ENCODE data around the gene SEMA3D. TPM values are rescaled to one million over a fixed set of nuclear protein-coding genes. Genes with fewer than 3 reads are reported as not detected.
A peak's percentile ranks its signal among the peaks of the same experiment; 100 is the strongest.

The SEMA3D gene
- total RNA-seq, 8 experiments from 2014 or later: 0.66 to 14.6 (median 3.0) TPM

GRCh38 chr7:85150624-85151023 is 36.2 kb downstream of the SEMA3D start:
- Histone ChIP-seq H3K4me1 (replicated peaks in 1 of 2) (no peaks in the 10 kb centered on the region), H3K27ac (no peak overlapping the region), H3K4me3 (no peak overlapping the region)
- 80 to 100% (median 100%) methylated on average over 1 of the region's 1 CpG; no CpG with 5 or more reads in 1 of the 10 experiments for WGBS, 10 experiments
- in situ Hi-C loops (cut with MboI; ENCODE audit: low pct_unique_long_range_greater_than_20kb in 2 of 9, low sequenced_read_pairs in 9 of 9, unreplicated experiment in 9 of 9): loop anchor here in 1 of 9 experiments (25.0 kb wide), 1 partner anchor 88 kb away; no protein-coding TSS in a partner anchor
- no peak for ATAC-seq (replicated peaks in 6 of 8)

- Histone ChIP-seq H3K4me1 (replicated peaks in 1 of 2) (no peaks in the 10 kb centered on the region), H3K27ac (no peak overlapping the region), H3K4me3 (no peak overlapping the region)
- WGBS, 10 experiments: 0 to 100% (median 86%) methylated on average over 1 of the region's 1 CpG; no CpG with 5 or more reads in 1 of the 10 experiments
- in situ Hi-C loops (cut with MboI; ENCODE audit: low pct_unique_long_range_greater_than_20kb in 2 of 9, low sequenced_read_pairs in 9 of 9, unreplicated experiment in 9 of 9): no loop called here
- ATAC-seq (replicated peaks in 6 of 8): no peak
These were observed 42.1 kb downstream of the SEMA3D start for GRCh38 chr7:85144771-85145170.

GRCh38 chr7:85135977-85136376 is 50.9 kb downstream of the SEMA3D start:
- in situ Hi-C loops (cut with MboI; ENCODE audit: low pct_unique_long_range_greater_than_20kb in 2 of 9, low sequenced_read_pairs in 9 of 9, unreplicated experiment in 9 of 9): no loop called here
- Histone ChIP-seq H3K27ac (no peak overlapping the region), H3K4me3 (no peak overlapping the region), H3K4me1 (replicated peaks in 1 of 2) (no peaks in the 10 kb centered on the region)
- no peak for ATAC-seq (replicated peaks in 6 of 8)
- WGBS, 10 experiments: 0 to 100% (median 69%) methylated on average over 1 to 2 of the region's 2 CpGs

GRCh38 chr7:85133560-85133959 is 53.3 kb downstream of the SEMA3D start:
- WGBS, 10 experiments: 70 to 100% (median 90%) methylated on average over 1 of the region's 1 CpG; no CpG with 5 or more reads in 4 of the 10 experiments

GRCh38 chr7:85133006-85133405 is 53.9 kb downstream of the SEMA3D start:
- ATAC-seq (replicated peaks in 6 of 8): no peak
- Histone ChIP-seq H3K4me3 (no peak overlapping the region), H3K27ac (no peak overlapping the region), H3K4me1 (replicated peaks in 1 of 2) (no peaks in the 10 kb centered on the region)
- WGBS, 10 experiments: 88 to 100% (median 100%) methylated on average over 1 to 2 of the region's 2 CpGs; no CpG with 5 or more reads in 1 of the 10 experiments
- in situ Hi-C loops (cut with MboI; ENCODE audit: low pct_unique_long_range_greater_than_20kb in 2 of 9, low sequenced_read_pairs in 9 of 9, unreplicated experiment in 9 of 9): no loop called here

More at GRCh38 chr7:85133560-85133959, 53.3 kb downstream of the SEMA3D start:
- no peak for ATAC-seq (replicated peaks in 6 of 8)
- H3K27ac ChIP-seq: no peak overlapping the region
- in situ Hi-C loops (cut with MboI; ENCODE audit: low pct_unique_long_range_greater_than_20kb in 2 of 9, low sequenced_read_pairs in 9 of 9, unreplicated experiment in 9 of 9): no loop called here
- H3K4me1 ChIP-seq (replicated peaks in 1 of 2): no peaks in the 10 kb centered on the region
- no peak overlapping the region for H3K4me3 ChIP-seq

GRCh38 chr7:85130702-85131101 is 56.2 kb downstream of the SEMA3D start:
- Histone ChIP-seq H3K27ac (no peak overlapping the region), H3K4me1 (replicated peaks in 1 of 2) (peaks cover 0 to 5% of the 10 kb centered on the region in 2 donors), H3K4me3 (no peak overlapping the region)
- WGBS, 10 experiments: 82 to 100% (median 91%) methylated on average over 1 to 4 of the region's 4 CpGs; no CpG with 5 or more reads in 2 of the 10 experiments
- in situ Hi-C loops (cut with MboI; ENCODE audit: low pct_unique_long_range_greater_than_20kb in 2 of 9, low sequenced_read_pairs in 9 of 9, unreplicated experiment in 9 of 9): no loop called here
- no peak for ATAC-seq (replicated peaks in 6 of 8)

GRCh38 chr7:85126383-85126782 is 60.5 kb downstream of the SEMA3D start:
- Histone ChIP-seq H3K27ac (no peak overlapping the region), H3K4me1 (replicated peaks in 1 of 2) (peaks cover 0 to 5% of the 10 kb centered on the region in 2 donors), H3K4me3 (no peak overlapping the region)
- in situ Hi-C loops (cut with MboI; ENCODE audit: low pct_unique_long_range_greater_than_20kb in 2 of 9, low sequenced_read_pairs in 9 of 9, unreplicated experiment in 9 of 9): no loop called here
- WGBS, 10 experiments: 45 to 74% (median 50%) methylated on average over 2 of the region's 2 CpGs; no CpG with 5 or more reads in 7 of the 10 experiments
- ATAC-seq (replicated peaks in 6 of 8): no peak

- in situ Hi-C loops (cut with MboI; ENCODE audit: low pct_unique_long_range_greater_than_20kb in 2 of 9, low sequenced_read_pairs in 9 of 9, unreplicated experiment in 9 of 9): no loop called here
- no peak overlapping the region for H3K4me3 ChIP-seq
- H3K4me1 ChIP-seq (replicated peaks in 1 of 2): peaks cover 0 to 5% of the 10 kb centered on the region in 2 donors
- ATAC-seq (replicated peaks in 6 of 8): peak in 3 of 8 experiments; percentile 71 to 92 (median 83)
- no peak overlapping the region for H3K27ac ChIP-seq
- WGBS, 10 experiments: 0 to 86% (median 41%) methylated on average over 1 to 2 of the region's 2 CpGs; no CpG with 5 or more reads in 6 of the 10 experiments
These were observed 61.2 kb downstream of the SEMA3D start for GRCh38 chr7:85125651-85126131.

- Histone ChIP-seq H3K4me1 (replicated peaks in 1 of 2) (peaks cover 0 to 5% of the 10 kb centered on the region in 2 donors), H3K4me3 (no peak overlapping the region), H3K27ac (no peak overlapping the region)
- peak in 2 of 8 experiments; percentile 45 to 64 for ATAC-seq (replicated peaks in 6 of 8)
- 20 to 100% (median 72%) methylated on average over 1 to 4 of the region's 4 CpGs for WGBS, 10 experiments
- in situ Hi-C loops (cut with MboI; ENCODE audit: low pct_unique_long_range_greater_than_20kb in 2 of 9, low sequenced_read_pairs in 9 of 9, unreplicated experiment in 9 of 9): no loop called here
These were observed 61.7 kb downstream of the SEMA3D start for GRCh38 chr7:85125176-85125575.

- ATAC-seq (replicated peaks in 6 of 8): no peak
- in situ Hi-C loops (cut with MboI; ENCODE audit: low pct_unique_long_range_greater_than_20kb in 2 of 9, low sequenced_read_pairs in 9 of 9, unreplicated experiment in 9 of 9): no loop called here
- H3K4me3 ChIP-seq: no peak overlapping the region
- no peaks in the 10 kb centered on the region for H3K4me1 ChIP-seq (replicated peaks in 1 of 2)
- WGBS, 10 experiments: 87 to 100% (median 100%) methylated on average over 1 to 3 of the region's 3 CpGs; no CpG with 5 or more reads in 1 of the 10 experiments
- H3K27ac ChIP-seq: no peak overlapping the region
These were observed 66.9 kb downstream of the SEMA3D start for GRCh38 chr7:85119934-85120333.

GRCh38 chr7:85115862-85116261 is 71.0 kb downstream of the SEMA3D start:
- Histone ChIP-seq H3K27ac (no peak overlapping the region), H3K4me3 (no peak overlapping the region), H3K4me1 (replicated peaks in 1 of 2) (no peaks in the 10 kb centered on the region)
- in situ Hi-C loops (cut with MboI; ENCODE audit: low pct_unique_long_range_greater_than_20kb in 2 of 9, low sequenced_read_pairs in 9 of 9, unreplicated experiment in 9 of 9): no loop called here
- ATAC-seq (replicated peaks in 6 of 8): no peak

GRCh38 chr7:85115006-85115405 is 71.8 kb downstream of the SEMA3D start:
- H3K4me3 ChIP-seq: no peak overlapping the region
- no peak for ATAC-seq (replicated peaks in 6 of 8)
- 59 to 100% (median 92%) methylated on average over 1 to 2 of the region's 2 CpGs; no CpG with 5 or more reads in 3 of the 10 experiments for WGBS, 10 experiments
- in situ Hi-C loops (cut with MboI; ENCODE audit: low pct_unique_long_range_greater_than_20kb in 2 of 9, low sequenced_read_pairs in 9 of 9, unreplicated experiment in 9 of 9): no loop called here
- no peaks in the 10 kb centered on the region for H3K4me1 ChIP-seq (replicated peaks in 1 of 2)
- no peak overlapping the region for H3K27ac ChIP-seq

GRCh38 chr7:85114342-85114741 is 72.5 kb downstream of the SEMA3D start:
- ATAC-seq (replicated peaks in 6 of 8): peak in 7 of 8 experiments; percentile 47 to 78 (median 65)
- no peak overlapping the region for H3K4me3 ChIP-seq
- 53 to 100% (median 77%) methylated on average over 3 to 4 of the region's 4 CpGs for WGBS, 10 experiments
- H3K27ac ChIP-seq: no peak overlapping the region
- in situ Hi-C loops (cut with MboI; ENCODE audit: low pct_unique_long_range_greater_than_20kb in 2 of 9, low sequenced_read_pairs in 9 of 9, unreplicated experiment in 9 of 9): no loop called here
- H3K4me1 ChIP-seq (replicated peaks in 1 of 2): no peaks in the 10 kb centered on the region

- no peak for ATAC-seq (replicated peaks in 6 of 8)
- in situ Hi-C loops (cut with MboI; ENCODE audit: low pct_unique_long_range_greater_than_20kb in 2 of 9, low sequenced_read_pairs in 9 of 9, unreplicated experiment in 9 of 9): no loop called here
- H3K4me1 ChIP-seq (replicated peaks in 1 of 2): no peaks in the 10 kb centered on the region
- WGBS, 10 experiments: 80 to 100% (median 100%) methylated on average over 1 of the region's 1 CpG; no CpG with 5 or more reads in 1 of the 10 experiments
- no peak overlapping the region for H3K27ac ChIP-seq
- no peak overlapping the region for H3K4me3 ChIP-seq
These were observed 75.1 kb downstream of the SEMA3D start for GRCh38 chr7:85111761-85112160.
